B cell (primary cell): Measurements from ENCODE around the gene CBL. TPM values are rescaled to one million over a fixed set of nuclear protein-coding genes. Genes with fewer than 3 reads are reported as not detected.

Experiments used
- ATAC-seq: fragments of 200-7000 bp; cut with Tn5 transposase; one replicate; pipeline ENCODE4 v1.10.0; 2021; ENCODE audit warnings: low read depth, mild to moderate bottlenecking, moderate number of reproducible peaks, moderate library complexity
- CTCF ChIA-PET: fragments of 350-600 bp; sonication (Branson Sonifier 250); formaldehyde crosslinking; loops from one replicate; lab custom pipeline; 2021; ENCODE audit warnings: antibody characterized with exemption, inconsistent platforms; lab: Charles Lee
- POLR2A ChIA-PET: fragments of 350-600 bp; sonication (Branson Sonifier 250); formaldehyde crosslinking; loops from one replicate; lab custom pipeline; 2021; ENCODE audit warnings: antibody characterized with exemption; lab: Charles Lee
- DNase-seq: peaks from one replicate; pipeline ENCODE4 v3.0.0; 2013
- H2AFZ ChIP-seq: 2 replicates; pipeline ENCODE4 v1.6.1; 2012; ENCODE audit warnings: mild to moderate bottlenecking, low read depth, low read length; ENCODE audit not compliant: insufficient read depth, poor library complexity, severe bottlenecking
- H3K27ac ChIP-seq, 2 donors: 1 replicate in 1 of 2; 2 replicates in 1 of 2; pipeline ENCODE4 v1.5.1; 2012 to 2013; ENCODE audit warnings: low read length in 2 of 2, mild to moderate bottlenecking in 2 of 2, moderate library complexity in 1 of 2
- H3K27me3 ChIP-seq, 4 experiments: fragments of 200-600 bp in 1 of 4; sonication (generic) in 1 of 4; replicated peaks in 1 of 4; 1 replicate in 2 of 4; 2 replicates in 2 of 4; pipeline versions ENCODE4 v1.6.1 to v1.7.0; 2013 to 2016; ENCODE audit warnings: low read length in 3 of 4, mild to moderate bottlenecking in 2 of 4, mixed read lengths in 1 of 4, moderate library complexity in 1 of 4; ENCODE audit not compliant: insufficient read depth in 4 of 4, control insufficient read depth in 3 of 4; ENCODE audit errors: control extremely low read depth in 1 of 4
- H3K36me3 ChIP-seq, 2 experiments: replicated peaks in 1 of 2; 1 replicate in 1 of 2; 2 replicates in 1 of 2; pipeline versions ENCODE4 v1.6.1 to v1.7.1; 2013; ENCODE audit warnings: low read length in 1 of 2; ENCODE audit not compliant: insufficient read depth in 2 of 2, control insufficient read depth in 1 of 2; ENCODE audit errors: control extremely low read depth in 1 of 2, extremely low read depth in 1 of 2
- H3K4me1 ChIP-seq, 2 donors: fragments of 200-600 bp in 1 of 2; sonication (generic) in 1 of 2; 1 replicate in 1 of 2; 2 replicates in 1 of 2; pipeline versions ENCODE4 v1.5.1 to v1.6.1; 2013 to 2017; ENCODE audit warnings: low read length in 2 of 2; ENCODE audit not compliant: control insufficient read depth in 2 of 2, insufficient read depth in 2 of 2
- H3K4me2 ChIP-seq: replicated peaks from 2 replicates; pipeline ENCODE3; 2012; ENCODE audit warnings: mild to moderate bottlenecking, low read depth, low read length; ENCODE audit not compliant: poor library complexity, severe bottlenecking
- H3K4me3 ChIP-seq, 5 experiments: fragments of 200-600 bp in 1 of 5; sonication (generic) in 1 of 5; 1 replicate in 3 of 5; 2 replicates in 2 of 5; pipeline versions ENCODE4 v1.5.1 to v1.7.0; 2011 to 2016; ENCODE audit warnings: low read length in 4 of 5, mild to moderate bottlenecking in 4 of 5, low read depth in 2 of 5, control low read depth in 1 of 5, moderate library complexity in 1 of 5; ENCODE audit not compliant: insufficient read depth in 1 of 5; ENCODE audit errors: control extremely low read depth in 1 of 5, extremely low read depth in 1 of 5
- H3K79me2 ChIP-seq: fragments of 200-600 bp; sonication (generic); one replicate; pipeline ENCODE4 v1.6.0; 2016; ENCODE audit warnings: low read length; ENCODE audit not compliant: control insufficient read depth, insufficient read depth
- H3K9ac ChIP-seq: fragments of 200-600 bp; sonication (generic); 2 replicates; pipeline ENCODE4 v1.6.1; 2017; ENCODE audit warnings: mild to moderate bottlenecking, low read length, moderate library complexity
- H3K9me3 ChIP-seq, 3 donors: one replicate each; pipeline versions ENCODE4 v1.6.1 to v1.7.1; 2013; ENCODE audit warnings: low read length in 2 of 3; ENCODE audit not compliant: control insufficient read depth in 2 of 3, insufficient read depth in 1 of 3; ENCODE audit errors: control extremely low read depth in 1 of 3
- H4K20me1 ChIP-seq: 2 replicates; pipeline ENCODE4 v1.6.0; 2012; ENCODE audit warnings: mild to moderate bottlenecking, low read length; ENCODE audit not compliant: insufficient read depth, control insufficient read depth, poor library complexity, severe bottlenecking
- H3K27ac Mint-ChIP-seq: one replicate; pipeline ENCODE4 v1.8.0; 2021; ENCODE audit warnings: mixed read lengths
- H3K27me3 Mint-ChIP-seq: one replicate; pipeline ENCODE4 v1.8.0; 2021; ENCODE audit warnings: mixed read lengths
- H3K4me1 Mint-ChIP-seq: one replicate; pipeline ENCODE4 v1.8.0; 2021; ENCODE audit warnings: mixed read lengths
- H3K4me3 Mint-ChIP-seq: one replicate; pipeline ENCODE4 v1.8.0; 2021; ENCODE audit warnings: mixed read lengths
- H3K9me3 Mint-ChIP-seq: one replicate; pipeline ENCODE4 v1.8.0; 2022; ENCODE audit warnings: mixed read lengths; ENCODE audit not compliant: insufficient read depth
- CTCF ChIP-seq: fragments of 200-600 bp; IDR thresholded peaks from one replicate; pipeline ENCODE4 v1.8.0; 2022; ENCODE audit warnings: antibody characterized with exemption, mild to moderate bottlenecking
- EZH2 ChIP-seq: IDR thresholded peaks from 2 replicates; pipeline ENCODE4 v1.6.1; 2012; ENCODE audit warnings: borderline replicate concordance, low read depth, mild to moderate bottlenecking, moderate library complexity, low read length; ENCODE audit not compliant: insufficient read depth, poor library complexity, severe bottlenecking
- WGBS: methylation state at CpG from one replicate; pipeline ENCODE4 v1.1.5; 2013; ENCODE audit warnings: missing lambda C conversion rate; ENCODE audit not compliant: insufficient coverage; 5-methylcytosine and 5-hydroxymethylcytosine counted together
- intact Hi-C: fragments of 100-400 bp; cut with micrococcal nuclease; formaldehyde crosslinking; loops from one replicate; pipeline ENCODE4 v1.10.0; 2022
- polyA plus RNA-seq: library from polyadenylated mRNA; depleted of rRNA; stranded (reverse); fragments of >200 nt; gene quantifications from 2 replicates; pipeline ENCODE4 v1.2.3, GENCODE V29; 2012
- total RNA-seq, 2 donors: library from RNA; stranded (reverse); fragments of 120-200 nt in 1 of 2; gene quantifications; 1 replicate in 1 of 2; 2 replicates in 1 of 2; pipeline versions ENCODE4 v1.2.3 to v1.2.4, GENCODE V29; 2013 to 2022

Gene CBL
- total and polyA plus RNA-seq, 2 donors (not counting 1 experiment from before 2014, with no cell fraction given), result 11.7 to 35.2 TPM

GRCh38 chr11:119192111-119192510 lies 14.0 kb upstream of the CBL start:
- no peaks in the 10 kb centered on the region for H3K9me3 ChIP-seq
- Mint-ChIP-seq H3K9me3 (no peaks in the 10 kb centered on the region), H3K27me3 (peaks cover 5% of the 10 kb centered on the region), H3K4me3 (no peak overlapping the region), H3K27ac (no peak overlapping the region), H3K4me1 (no peaks in the 10 kb centered on the region)
- no peak for DNase-seq
- H3K4me2 ChIP-seq, result no peak overlapping the region
- ATAC-seq, result no peak
- no peaks in the 10 kb centered on the region for H3K4me1 ChIP-seq
- no peak overlapping the region for H2AFZ ChIP-seq
- no peaks in the 10 kb centered on the region for H3K79me2 ChIP-seq
- ChIA-PET CTCF (interaction anchor here (0.7 to 1.6 kb wide), 3 partner anchors 8 to 500 kb away, joined by 3 to 5 read pairs (median 3); no protein-coding TSS in a partner anchor), POLR2A (no interaction called here)
- no peak overlapping the region for H3K9ac ChIP-seq
- H3K36me3 ChIP-seq, result no peaks in the 10 kb centered on the region
- intact Hi-C loops, result no loop called here
- H3K27me3 ChIP-seq, result no peaks in the 10 kb centered on the region
- TF ChIP-seq EZH2, result no peak
- no peak for TF ChIP-seq CTCF
- H4K20me1 ChIP-seq, result no peaks in the 10 kb centered on the region
- WGBS, result 100% methylated on average over 2 of the region's 3 CpGs
- H3K4me3 ChIP-seq, result no peak overlapping the region
- H3K27ac ChIP-seq, result no peak overlapping the region

DNA sequence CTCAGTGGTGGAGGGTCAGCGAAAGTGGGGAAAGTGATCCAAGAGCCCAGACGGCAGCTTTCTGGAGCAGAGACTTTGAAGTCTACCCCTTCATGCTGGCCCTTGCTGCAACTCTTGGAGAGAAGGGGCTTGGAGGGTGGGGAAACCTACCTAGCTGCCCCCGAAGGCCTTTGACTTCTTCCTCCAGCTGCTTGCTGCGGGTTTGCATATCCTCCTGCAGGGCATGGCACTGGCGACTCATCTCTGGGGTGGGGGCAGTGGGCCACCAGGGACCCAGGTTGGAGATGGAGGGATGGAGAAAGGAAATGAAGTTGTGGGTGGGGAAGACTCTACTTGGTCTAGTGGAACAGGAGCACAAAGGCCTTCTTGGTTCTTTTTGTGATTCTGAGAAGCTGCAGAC lies 13.1 kb upstream of the CBL start:
- H4K20me1 ChIP-seq, result no peaks in the 10 kb centered on the region
- no peak overlapping the region for H3K4me2 ChIP-seq
- POLR2A ChIA-PET, result interaction anchor here (0.6 kb wide), 1 partner anchor 90 kb away, joined by 8 read pairs; no protein-coding TSS in a partner anchor
- no peaks in the 10 kb centered on the region for H3K79me2 ChIP-seq
- H3K36me3 ChIP-seq, result no peaks in the 10 kb centered on the region
- DNase-seq, result no peak
- H3K4me1 ChIP-seq, result no peaks in the 10 kb centered on the region
- H3K9ac ChIP-seq, result no peak overlapping the region
- Mint-ChIP-seq H3K27ac (no peak overlapping the region), H3K27me3 (peaks cover 5% of the 10 kb centered on the region), H3K4me1 (no peaks in the 10 kb centered on the region), H3K9me3 (no peaks in the 10 kb centered on the region), H3K4me3 (no peak overlapping the region)
- ATAC-seq, result no peak
- H3K27me3 ChIP-seq, result no peaks in the 10 kb centered on the region
- CTCF ChIA-PET, result interaction anchor here (1.6 kb wide), 1 partner anchor 13 kb away, joined by 5 read pairs; no protein-coding TSS in a partner anchor
- no peak overlapping the region for H2AFZ ChIP-seq
- no peak overlapping the region for H3K4me3 ChIP-seq
- TF ChIP-seq EZH2 (no peak), CTCF (no peak)
- WGBS, result 80% methylated on average over 3 of the region's 5 CpGs
- no peaks in the 10 kb centered on the region for H3K9me3 ChIP-seq
- no peak overlapping the region for H3K27ac ChIP-seq
- intact Hi-C loops, result no loop called here
